Heart left ventricle (tissue), 16 donors: Measurements from ENCODE around the gene KCTD13. TPM values are rescaled to one million over a fixed set of nuclear protein-coding genes. Genes with fewer than 3 reads are reported as not detected.
"Not testable (repeated sequence)": the region's sequence is repeated elsewhere in the genome, so short reads cannot be mapped to it uniquely, and the experiment has no call there.

Source experiments
- ATAC-seq, 4 donors: fragments of 200-7000 bp; cut with Tn5 transposase; one replicate each; pipeline ENCODE4 v1.9.1; 2020 to 2022; ENCODE audit warnings: moderate library complexity in 4 of 4, mild to moderate bottlenecking in 3 of 4, moderate number of reproducible peaks in 1 of 4
- DNase-seq, 5 donors: peaks; one replicate each; pipeline ENCODE4 v3.0.0-alpha.2; 2020
- H3K27ac ChIP-seq, 12 donors: fragments of 200-600 bp; sonication (generic) in 4 of 12; one replicate each; pipeline versions ENCODE4 v1.5.0 to v1.8.0; 2016 to 2022; ENCODE audit warnings: mild to moderate bottlenecking in 2 of 12
- H3K27me3 ChIP-seq, 9 donors: fragments of 200-600 bp; sonication (generic) in 2 of 9; one replicate each; pipeline versions ENCODE4 v1.5.1 to v1.8.0; 2016 to 2022; ENCODE audit warnings: mild to moderate bottlenecking in 3 of 9
- H3K36me3 ChIP-seq, 9 donors: fragments of 200-600 bp; sonication (generic) in 2 of 9; one replicate each; pipeline versions ENCODE4 v1.5.0 to v1.8.0; 2018 to 2022; ENCODE audit warnings: mild to moderate bottlenecking in 2 of 9
- H3K4me1 ChIP-seq, 12 donors: fragments of 200-600 bp; sonication (generic) in 4 of 12; one replicate each; pipeline versions ENCODE4 v1.5.0 to v1.8.0; 2016 to 2022; ENCODE audit warnings: mild to moderate bottlenecking in 3 of 12
- H3K4me3 ChIP-seq, 12 donors: fragments of 200-600 bp; sonication (generic) in 4 of 12; one replicate each; pipeline versions ENCODE4 v1.5.0 to v1.8.0; 2017 to 2022; ENCODE audit warnings: mild to moderate bottlenecking in 9 of 12, moderate library complexity in 4 of 12
- H3K9me3 ChIP-seq, 12 donors: fragments of 200-600 bp; sonication (generic) in 4 of 12; one replicate each; pipeline versions ENCODE4 v1.5.0 to v1.8.0; 2016 to 2022; ENCODE audit warnings: mild to moderate bottlenecking in 1 of 12
- CTCF ChIP-seq, 12 donors: fragments of 200-600 bp; sonication (generic) in 4 of 12; IDR thresholded peaks; one replicate each; pipeline versions ENCODE4 v1.5.0 to v1.8.0; 2018 to 2022; ENCODE audit warnings: antibody characterized with exemption in 12 of 12, mild to moderate bottlenecking in 5 of 12
- POLR2A ChIP-seq, 2 donors: fragments of 450-650 bp; IDR thresholded peaks; one replicate each; pipeline ENCODE4 v1.6.1; 2017; ENCODE audit warnings: antibody characterized with exemption in 2 of 2, mild to moderate bottlenecking in 2 of 2, moderate library complexity in 2 of 2
- WGBS, 4 donors: extraction: QIAGEN DNeasy Blood & Tissue Kit in 2 of 4; methylation state at CpG; one replicate each; pipeline versions ENCODE4 v1.1.5 to v1.1.7; 2013 to 2018; 5-methylcytosine and 5-hydroxymethylcytosine counted together
- intact Hi-C, 10 donors: fragments of 100-400 bp; cut with DNase I; formaldehyde crosslinking; loops; one replicate each; pipeline versions ENCODE4 v1.11.1 to v1.14.2; 2022
- polyA plus RNA-seq, 2 donors: library from polyadenylated mRNA; stranded (reverse); fragments of 200-250 nt; gene quantifications; one replicate each; pipeline ENCODE4 v1.2.3, GENCODE V29; 2013
- total RNA-seq, 9 donors: library from RNA; depleted of rRNA in 2 of 9; stranded (reverse); fragments of >200 nt in 2 of 9; fragmentation: NEBNext Ultra II Directional in 3 of 9; extraction: Animal tissue kit (Norgen Biotek cat#: 25700) in 3 of 9; gene quantifications; one replicate each; pipeline versions ENCODE4 v1.1.0 to v1.2.4, GENCODE V29; 2016 to 2023
- donor health status: ischemic (EF 13 %, LVEDD 7.1; RV severe dilation, severe dysfunction).
- donor health status: healthy with polysubstance abuse.
- donor health status: DM: no; HTN: yes; CAD: no.
- donor health status: DM: no; HTN: no; CAD: no.
- donor health status: ischemic (EF 25% LVEDD 6.9; RV normal size, moderate dysfunction).
- donor health status: ischemic (EF 25% LVEDD 5.7; RV mildly dilated, moderate dysfunction).
- donor health status: healthy.
- donor health status: DM: yes; HTN: yes; CAD: no.
- donor health status: ischemic (EF 35%, LVEDD 5.7; RV mildly dilated, moderate dysfunction).
- donor health status: nonischemic (EF 11% LVEDD 7.7; RV severe dilation, severe dysfunction).
- donor health status: DM: yes; HTN: yes; CAD: no.
- donor health status: PGD.
- donor health status: ischemic (EF 29% LVEDD 5.4; RV normal size, mild dysfunction).
- donor health status: nonischemic (EF 23%, LVEDD 6.1; RV moderate dilation, normal function).

Gene KCTD13
- total and polyA plus RNA-seq, 11 donors: 3.6 to 9.1 (median 6.6) TPM

- Histone ChIP-seq H3K9me3 (no peaks in the 10 kb centered on the region), H3K27me3 (peaks cover 8 to 19% (median 12%) of the 10 kb centered on the region in 9 donors), H3K4me3 (no peak overlapping the region), H3K27ac (no peak overlapping the region), H3K36me3 (no peaks in the 10 kb centered on the region), H3K4me1 (peaks cover 0 to 8% (median 0%) of the 10 kb centered on the region in 12 donors)
- TF ChIP-seq CTCF (IDR thresholded peaks at IDR 0.05) (no peak), POLR2A (IDR thresholded peaks at IDR 0.05) (no peak)
- DNase-seq (no peak), ATAC-seq (no peak)
- intact Hi-C loops: loop anchor here in 1 of 10 donors (5.0 to 10.0 kb wide), 2 partner anchors 83 to 155 kb away; no protein-coding TSS in a partner anchor
- 90 to 93% (median 93%) methylated on average over 11 to 16 of the region's 16 CpGs for WGBS, 4 donors
Observed at GRCh38 chr16:29871822-29872546, 54.0 kb downstream of the KCTD13 start.

DNA sequence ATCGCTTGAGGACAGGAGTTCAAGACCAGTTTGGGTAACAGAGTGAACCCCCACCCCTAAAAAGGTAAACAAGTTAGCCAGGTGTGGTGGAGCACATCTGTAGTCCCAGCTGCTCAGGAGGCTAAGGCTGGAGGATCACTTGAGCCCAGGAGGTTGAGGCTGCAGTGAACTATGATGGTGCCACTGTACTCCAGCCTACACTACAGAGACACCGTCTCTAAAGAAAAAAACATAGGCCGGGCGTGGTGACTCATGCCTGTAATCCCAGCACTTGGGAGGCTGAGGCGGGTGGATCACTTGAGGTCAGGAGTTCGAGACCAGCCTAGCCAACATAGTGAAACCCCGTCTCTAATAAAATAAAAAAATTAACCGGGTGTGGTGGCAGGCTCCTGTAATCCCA lies 57.0 kb downstream of the KCTD13 start:
- not testable (repeated sequence) for H3K27ac ChIP-seq, DNase-seq, H3K4me1 ChIP-seq, H3K9me3 ChIP-seq, H3K36me3 ChIP-seq, H3K4me3 ChIP-seq, H3K27me3 ChIP-seq, ATAC-seq
- intact Hi-C loops: loop anchor here in 3 of 10 donors (10.0 kb wide), 2 partner anchors 136 to 156 kb away; partner anchors contain the start of gene C16orf92 (in 1 of the 3)
- 92 to 94% (median 93%) methylated on average over 8 of the region's 8 CpGs for WGBS, 4 donors

- Histone ChIP-seq H3K4me3 (no peak overlapping the region), H3K27ac (no peak overlapping the region), H3K36me3 (no peaks in the 10 kb centered on the region), H3K9me3 (no peaks in the 10 kb centered on the region), H3K4me1 (peaks cover 0 to 5% (median 0%) of the 10 kb centered on the region in 12 donors), H3K27me3 (no peaks in the 10 kb centered on the region)
- intact Hi-C loops: loop anchor here in 3 of 10 donors (10.0 kb wide), 2 partner anchors 136 to 156 kb away; partner anchors contain the start of gene C16orf92 (in 1 of the 3)
- WGBS, 4 donors: 76 to 82% (median 77%) methylated on average over 8 of the region's 8 CpGs
- no peak for TF ChIP-seq POLR2A (IDR thresholded peaks at IDR 0.05)
- no peak for TF ChIP-seq CTCF (IDR thresholded peaks at IDR 0.05)
- ATAC-seq: no peak
- no peak for DNase-seq
Observed at GRCh38 chr16:29868396-29869009, 57.5 kb downstream of the KCTD13 start.

- Histone ChIP-seq H3K9me3 (no peaks in the 10 kb centered on the region), H3K4me3 (no peak overlapping the region), H3K27me3 (no peaks in the 10 kb centered on the region), H3K36me3 (peaks cover 0 to 23% (median 18%) of the 10 kb centered on the region in 9 donors), H3K27ac (no peak overlapping the region), H3K4me1 (peaks cover 0 to 27% (median 16%) of the 10 kb centered on the region in 12 donors)
- DNase-seq: no peak
- intact Hi-C loops: loop anchor here in 8 of 10 donors (5.0 to 10.0 kb wide), 8 partner anchors 42 to 161 kb away; partner anchors contain the start of genes C16orf92 (in 3 of the 8), PAGR1 (in 3 of the 8), HIRIP3 (in 2 of the 8) and INO80E (in 2 of the 8)
- TF ChIP-seq CTCF (IDR thresholded peaks at IDR 0.05) (no peak), POLR2A (IDR thresholded peaks at IDR 0.05) (no peak)
- no peak for ATAC-seq
- 78 to 86% (median 78%) methylated on average over 9 of the region's 9 CpGs for WGBS, 4 donors
Observed at GRCh38 chr16:29864205-29864604, 61.8 kb downstream of the KCTD13 start.
